HG02852 (cell line): ENCODE results near the gene HMCES.

Experiments
- ATAC-seq: cut with Tn5 transposase; IDR thresholded peaks from one replicate; pipeline ENCODE4 v1.9.1; 2021; ENCODE audit warnings: mild to moderate bottlenecking, moderate library complexity; ENCODE audit not compliant: unreplicated experiment

HMCES gene

DNA sequence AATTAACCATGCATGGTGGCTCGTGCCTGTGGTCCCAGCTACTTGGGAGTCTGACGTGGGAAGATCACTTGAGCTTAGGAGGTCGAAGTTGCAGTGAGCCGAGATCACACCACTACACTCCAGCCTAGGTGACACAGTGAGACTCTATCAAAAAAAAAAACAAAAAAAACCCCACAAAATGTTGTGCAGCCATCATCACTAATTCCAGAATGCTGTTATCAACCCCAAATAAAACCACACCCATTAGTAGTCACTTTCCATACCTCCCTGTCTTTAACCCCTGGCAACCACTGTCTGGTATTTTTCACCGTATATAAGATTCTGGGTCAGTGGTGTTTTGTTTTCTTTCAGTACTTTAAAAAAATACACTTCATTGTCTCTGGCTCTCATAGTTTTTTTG lies 16.6 kb downstream of the HMCES start:
- no peak for ATAC-seq

DNA sequence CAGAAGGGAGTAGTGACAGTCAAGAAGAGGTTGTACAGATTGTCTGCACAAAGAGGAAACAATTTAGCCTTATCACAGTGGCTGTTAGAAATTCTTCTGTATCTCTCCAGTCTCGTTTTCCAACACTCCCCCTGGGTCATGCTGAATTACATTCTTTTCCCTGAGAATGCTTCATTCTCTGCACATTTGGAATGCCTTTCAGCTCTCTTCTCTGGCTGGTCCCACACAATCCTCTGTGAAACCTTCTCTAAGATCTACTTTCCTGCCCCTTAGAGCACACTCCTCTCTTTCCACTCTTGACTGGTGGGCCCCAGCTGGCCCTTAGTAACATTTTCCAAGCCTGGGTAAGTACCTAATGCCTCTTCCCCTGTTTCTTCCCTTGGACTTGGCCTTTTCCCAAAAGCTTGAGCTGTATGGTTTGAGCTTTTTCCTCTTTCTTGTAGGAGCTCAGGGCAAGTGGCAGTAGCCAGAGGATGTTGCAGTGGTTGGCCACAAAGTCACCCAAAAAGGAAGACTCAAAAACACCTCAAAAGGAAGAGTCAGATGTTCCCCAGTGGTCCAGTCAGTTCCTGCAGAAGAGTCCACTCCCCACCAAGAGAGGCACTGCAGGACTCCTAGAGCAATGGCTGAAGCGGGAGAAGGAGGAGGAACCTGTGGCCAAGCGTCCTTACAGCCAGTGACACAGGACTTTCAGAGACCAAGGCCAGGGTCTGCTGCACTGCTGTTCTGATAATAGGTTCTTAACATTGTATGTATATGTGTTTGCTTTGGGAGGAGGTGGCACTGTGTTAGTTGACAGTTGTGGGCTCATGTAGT lies 25.7 kb downstream of the HMCES start:
- ATAC-seq: no peak

DNA sequence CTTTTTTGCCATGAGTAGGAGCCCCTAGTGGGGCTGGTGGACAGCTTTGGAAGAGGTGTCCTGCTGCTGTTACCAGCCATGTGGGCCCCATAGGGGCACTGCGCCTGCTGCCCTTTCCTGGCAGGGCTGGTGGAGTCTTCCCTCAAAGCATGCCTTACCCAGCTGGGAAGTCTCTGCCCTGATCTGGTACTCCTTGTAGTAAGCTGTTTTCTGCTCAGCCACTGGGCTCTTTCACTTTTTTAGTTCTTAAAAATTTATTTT lies 26.2 kb downstream of the HMCES start:
- no peak for ATAC-seq

DNA sequence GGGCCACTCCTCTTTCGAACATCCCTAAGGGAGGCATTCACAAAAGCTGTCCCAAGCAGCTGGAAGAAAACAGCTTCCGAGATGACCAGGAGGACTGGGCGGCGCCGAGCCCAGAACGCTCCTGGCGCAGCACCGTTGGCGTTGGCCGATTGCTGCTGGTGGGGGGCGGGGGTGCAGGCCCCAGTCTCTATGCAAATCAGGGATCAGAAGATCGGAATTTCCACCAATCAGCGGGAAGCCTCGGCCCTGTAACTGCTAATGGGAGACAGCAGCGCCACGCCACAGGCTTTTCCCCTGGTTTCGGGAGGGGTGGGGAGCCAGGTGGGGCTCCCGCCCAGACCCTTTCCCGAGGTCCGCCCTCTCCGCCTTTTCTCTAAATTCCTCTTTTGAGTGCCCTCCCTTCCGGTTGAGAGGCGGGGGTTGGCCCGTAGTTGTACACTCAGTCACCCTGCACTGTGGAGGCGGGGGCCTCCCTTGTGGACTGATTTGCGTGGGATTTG lies 27.0 kb downstream of the HMCES start:
- ATAC-seq: peak; percentile 48

DNA sequence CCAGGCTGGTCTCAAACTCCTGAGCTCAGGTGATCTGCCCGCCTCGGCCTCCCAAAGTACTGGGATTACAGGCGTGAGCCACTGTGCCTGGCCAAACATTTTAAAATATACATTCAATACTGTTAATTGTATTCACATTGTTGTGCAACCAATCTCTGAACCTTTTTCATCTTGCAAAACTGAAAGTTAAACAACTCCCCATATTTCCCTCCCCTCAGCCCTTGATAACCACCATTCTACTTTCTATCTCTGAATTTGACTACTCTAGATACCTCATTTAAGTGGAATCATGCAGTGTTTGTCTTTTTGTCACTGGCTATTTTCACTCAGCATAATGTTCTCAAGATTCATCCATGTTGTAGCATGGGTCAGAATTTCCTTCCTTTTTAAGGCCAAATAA lies 30.0 kb downstream of the HMCES start:
- ATAC-seq: no peak

DNA sequence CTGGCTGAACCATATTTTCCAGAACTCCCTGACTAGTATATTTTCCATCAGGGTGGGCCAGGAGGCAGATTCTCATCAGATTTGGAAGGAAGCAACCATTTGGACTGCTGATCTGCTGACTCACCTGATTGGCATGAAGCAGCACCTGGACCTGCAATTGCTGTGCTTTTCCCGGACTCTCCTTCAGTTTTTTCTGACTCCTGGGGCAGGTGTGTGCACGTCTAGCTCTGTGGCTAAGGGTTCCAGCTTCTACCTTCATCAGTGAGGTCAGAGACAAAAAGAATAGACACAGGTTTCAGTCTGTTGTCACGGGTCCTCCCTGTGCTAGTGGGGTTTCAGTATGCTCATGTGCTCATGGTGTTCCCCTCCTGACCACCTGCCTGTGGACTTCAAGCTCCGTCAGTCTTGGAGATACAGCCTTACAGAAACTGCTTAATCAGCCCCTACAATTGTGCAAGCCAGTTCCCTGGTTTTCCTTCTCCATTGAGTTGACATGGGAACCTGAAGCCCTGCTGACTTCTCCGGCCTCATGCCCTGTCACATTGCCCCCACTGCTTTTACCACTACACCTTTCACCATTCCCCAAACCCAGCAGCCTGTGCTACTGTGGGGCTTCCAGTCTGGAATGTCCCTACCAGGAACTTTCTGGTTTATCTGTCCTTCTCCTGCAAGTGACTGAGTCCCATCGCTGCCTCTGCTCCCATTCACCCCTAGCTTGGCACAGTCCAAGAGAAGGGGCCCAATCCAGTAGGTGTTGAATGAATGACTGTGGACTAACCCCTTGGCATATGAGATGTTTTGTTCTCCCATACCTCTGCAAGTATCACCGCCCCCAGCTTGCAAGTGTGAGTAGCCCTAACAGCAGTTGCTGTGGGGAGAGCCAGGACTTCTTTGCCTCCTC lies 31.7 kb downstream of the HMCES start:
- peak; percentile 41 for ATAC-seq

DNA sequence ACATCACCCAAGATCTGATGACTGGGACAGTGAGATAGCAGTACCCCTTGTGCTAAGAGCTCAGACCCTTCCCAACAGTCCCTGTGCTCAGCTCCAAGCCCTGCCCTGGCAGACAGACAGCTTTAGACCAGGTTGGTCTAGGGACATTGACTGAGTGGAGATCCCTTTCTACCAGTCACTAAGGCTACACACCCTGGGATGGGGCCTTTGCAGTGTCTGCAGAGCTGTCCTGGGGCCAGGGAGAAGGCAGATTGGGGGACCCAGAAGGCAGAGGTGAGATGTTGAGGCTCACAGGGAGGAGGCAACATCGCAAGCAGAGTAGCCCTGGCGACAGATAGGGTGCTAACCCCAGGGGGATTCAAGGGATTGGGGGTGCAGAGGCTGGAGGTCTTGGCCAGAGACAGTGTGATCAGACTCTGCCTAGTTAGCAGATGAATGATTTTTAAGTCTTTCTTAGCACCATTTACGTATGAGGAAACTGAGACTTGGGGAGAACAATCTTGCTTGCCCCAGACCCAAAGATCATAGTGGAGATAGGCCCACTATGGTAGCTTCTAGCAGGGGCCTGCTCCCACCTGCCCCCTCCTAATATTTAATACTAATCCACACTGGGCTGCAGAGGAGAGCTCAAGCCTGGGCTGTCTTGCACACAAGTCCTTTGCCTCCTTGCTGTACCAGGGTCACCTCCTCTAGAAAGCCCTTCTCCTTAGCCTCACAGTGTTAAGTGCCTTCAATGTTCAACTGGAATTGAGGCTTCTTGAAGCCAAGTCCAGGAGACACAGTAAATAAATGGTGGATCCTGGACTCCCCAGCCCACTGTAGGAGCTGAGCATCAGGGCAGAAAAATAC lies 32.6 kb downstream of the HMCES start:
- ATAC-seq: no peak

DNA sequence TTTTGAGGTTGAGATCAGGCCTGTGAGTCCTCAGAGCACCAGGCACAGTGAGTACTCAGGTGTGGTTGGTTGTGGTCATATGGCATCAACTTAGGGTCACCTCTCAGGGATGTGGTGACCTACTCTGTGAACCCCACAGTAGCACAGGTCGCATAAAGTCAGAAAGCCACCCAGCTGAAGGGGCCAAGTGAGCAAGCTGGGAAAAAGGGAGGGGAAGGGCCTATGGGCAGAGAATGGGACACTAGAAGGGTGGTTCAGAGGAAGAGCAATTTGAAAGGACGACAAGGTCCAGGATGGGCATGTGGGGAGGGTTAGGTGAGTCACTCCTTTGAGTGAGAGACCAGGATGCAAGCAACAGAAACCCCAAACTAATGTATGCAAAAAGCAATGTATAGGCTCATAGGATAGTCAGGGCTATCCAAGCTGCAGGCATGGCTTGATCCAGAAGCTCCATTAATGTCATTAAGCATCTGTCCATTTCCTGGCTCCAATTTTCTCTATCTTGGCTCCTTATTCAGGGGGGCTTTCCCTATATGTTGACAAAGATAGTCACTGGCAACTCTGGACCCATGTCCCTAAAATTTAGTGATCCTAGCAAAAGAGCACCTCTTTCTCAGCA lies 33.5 kb downstream of the HMCES start:
- no peak for ATAC-seq

DNA sequence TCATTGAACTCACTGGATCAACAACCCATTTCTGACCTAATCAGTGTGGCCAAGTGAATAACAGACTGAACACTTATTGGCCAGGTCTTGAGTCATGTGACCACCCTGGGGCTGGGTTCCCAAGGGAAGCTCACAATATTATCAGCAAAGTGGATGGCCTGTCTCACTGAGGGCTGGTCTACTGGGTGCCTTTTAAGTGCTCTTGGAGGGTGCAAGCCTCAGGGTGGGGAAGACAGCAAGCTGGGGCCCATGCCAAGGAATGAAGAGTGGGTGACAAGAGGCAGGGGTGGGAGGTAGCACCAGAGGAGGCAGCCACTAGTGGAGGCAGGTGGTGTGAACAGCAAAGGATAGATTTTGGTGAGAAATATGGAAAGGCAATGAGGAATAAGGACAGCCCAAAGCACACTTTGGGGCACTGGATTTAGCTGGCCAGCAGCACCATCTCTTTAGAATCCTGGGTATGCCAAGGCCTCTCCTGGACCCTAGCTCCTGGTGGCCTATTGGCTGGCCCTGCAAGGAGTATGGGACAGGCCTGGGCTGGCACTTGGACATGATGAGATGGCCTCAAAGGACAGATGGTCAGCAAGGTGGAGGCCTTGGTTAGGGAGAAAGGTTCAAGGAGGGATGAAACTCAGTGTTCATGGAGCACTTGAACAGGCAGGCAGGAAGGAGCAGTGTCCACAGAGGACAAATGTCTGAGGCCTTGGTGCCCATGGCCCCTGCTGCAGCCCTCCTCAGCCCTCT lies 34.2 kb downstream of the HMCES start:
- ATAC-seq: no peak

DNA sequence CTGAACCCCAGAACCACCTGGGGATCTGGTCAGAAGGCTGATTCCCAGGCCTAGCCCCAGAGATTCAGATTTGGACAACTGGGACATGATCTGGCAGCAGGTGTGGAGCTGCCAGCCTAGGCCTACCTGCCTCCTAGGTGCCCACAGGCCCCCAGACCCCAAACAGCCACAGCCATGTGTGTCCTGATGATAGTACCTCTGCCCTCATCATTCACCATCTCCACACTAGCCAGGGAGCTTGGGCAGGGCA lies 34.7 kb downstream of the HMCES start:
- ATAC-seq: no peak

DNA sequence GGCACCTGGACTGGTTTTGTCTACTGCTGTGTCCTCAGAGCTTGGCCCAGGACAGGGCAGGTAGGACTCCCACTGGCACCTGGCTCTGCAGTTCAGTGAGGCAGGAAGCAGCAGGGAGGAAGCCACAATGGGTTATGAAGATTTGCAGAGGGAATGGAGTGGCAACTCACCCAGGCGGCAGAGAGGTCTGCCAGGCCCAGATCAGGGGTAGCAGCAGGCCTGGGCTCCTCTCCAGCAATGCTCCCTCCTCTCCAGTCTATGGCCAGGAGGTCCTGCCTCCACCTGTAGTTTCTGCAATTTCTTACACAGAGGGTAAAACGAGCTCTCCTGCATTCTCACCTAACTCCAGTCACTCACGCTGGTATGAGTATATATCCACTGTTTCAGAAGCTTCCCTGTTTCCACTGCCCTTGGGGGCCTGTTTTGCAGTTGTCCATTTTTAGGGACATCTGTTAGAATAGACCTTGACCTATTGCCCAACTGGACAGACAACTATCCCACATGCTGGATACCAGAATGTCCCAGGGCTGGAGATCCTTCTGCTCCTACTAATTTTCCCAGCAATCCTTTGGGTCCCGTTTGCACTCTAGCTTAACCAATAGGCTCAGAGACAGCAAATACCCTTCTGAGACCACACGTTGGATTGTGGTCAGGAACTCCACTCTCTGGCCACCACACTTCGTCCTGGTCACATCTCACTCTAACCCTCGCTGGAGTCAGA lies 35.2 kb downstream of the HMCES start:
- no peak for ATAC-seq

DNA sequence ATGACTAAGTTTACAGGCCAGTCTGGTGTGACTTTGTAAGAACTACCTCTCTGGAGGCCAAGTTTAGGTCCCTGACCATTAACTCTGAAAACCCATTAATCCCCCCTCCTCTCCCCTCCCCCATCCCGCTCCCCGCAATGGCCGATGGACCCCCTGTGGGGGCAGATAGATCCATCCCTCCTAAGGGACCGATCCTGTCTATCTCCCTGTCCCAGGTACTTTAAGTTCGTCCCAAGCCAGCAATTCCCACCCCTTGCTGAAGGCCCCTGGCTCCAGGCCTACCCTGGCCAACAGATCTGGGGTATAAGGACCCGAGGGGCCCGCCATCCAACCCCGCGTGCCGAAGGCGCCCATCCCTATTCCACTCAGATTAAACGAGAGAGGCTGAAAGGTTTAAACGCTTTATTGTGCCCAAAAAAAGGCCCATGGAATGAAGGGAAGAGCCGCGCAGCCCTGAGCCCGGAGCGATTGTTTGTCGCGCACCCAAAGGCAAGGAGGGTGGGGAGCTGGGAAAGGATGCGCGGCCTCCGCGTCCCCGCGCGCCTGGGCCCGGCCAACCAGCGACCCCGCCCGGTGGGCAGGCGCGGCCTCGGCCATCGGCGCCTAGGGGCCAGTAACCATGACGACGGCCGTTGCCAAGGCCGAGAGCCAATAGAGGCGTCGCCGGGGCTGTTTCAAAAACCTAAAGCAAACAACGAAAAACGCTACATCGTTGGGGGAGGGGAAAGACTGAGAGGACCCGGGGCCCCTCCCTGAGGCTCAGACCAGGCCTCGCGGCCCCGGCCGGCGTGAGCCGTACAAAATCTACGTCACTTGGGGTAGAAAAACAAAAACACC lies 35.9 kb downstream of the HMCES start:
- ATAC-seq: no peak

DNA sequence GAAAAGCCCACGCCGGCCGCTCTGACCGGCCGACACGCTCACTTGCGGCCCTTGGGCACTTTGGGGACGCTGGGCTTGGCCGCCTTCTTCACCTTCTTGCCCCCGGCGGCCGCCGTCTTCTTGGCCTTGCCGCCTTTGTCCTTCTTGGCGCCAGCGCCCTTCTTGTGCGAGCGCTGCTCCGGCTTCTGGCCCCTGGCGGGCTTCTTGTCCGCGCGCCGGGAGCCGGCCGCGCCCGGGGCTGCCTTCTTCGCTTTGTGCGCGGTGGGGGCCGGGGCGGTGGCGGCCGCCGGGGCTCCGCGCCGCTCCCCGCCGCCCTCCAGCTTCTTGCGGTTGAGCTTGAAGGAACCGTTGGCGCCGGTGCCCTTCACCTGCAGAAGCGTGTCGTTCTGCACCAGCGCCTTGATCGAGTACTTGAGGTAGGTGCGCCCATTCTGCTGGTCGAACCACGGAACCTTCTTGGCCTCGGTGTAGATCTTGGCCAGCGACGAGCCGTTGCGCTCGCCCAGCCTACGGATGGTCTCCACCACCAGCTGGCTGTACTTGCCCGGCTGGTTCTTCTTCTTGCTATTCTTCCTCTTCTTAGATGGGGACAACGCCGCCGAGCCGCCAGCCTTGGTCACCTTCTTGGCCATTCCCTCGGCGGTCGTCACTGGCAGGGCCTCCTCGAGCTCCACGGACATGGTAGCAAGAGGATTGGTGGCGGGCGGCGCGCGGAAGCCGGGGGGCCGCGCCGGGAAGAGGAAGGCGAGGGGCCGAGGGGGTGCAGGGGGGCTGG lies 36.7 kb downstream of the HMCES start:
- ATAC-seq: no peak

DNA sequence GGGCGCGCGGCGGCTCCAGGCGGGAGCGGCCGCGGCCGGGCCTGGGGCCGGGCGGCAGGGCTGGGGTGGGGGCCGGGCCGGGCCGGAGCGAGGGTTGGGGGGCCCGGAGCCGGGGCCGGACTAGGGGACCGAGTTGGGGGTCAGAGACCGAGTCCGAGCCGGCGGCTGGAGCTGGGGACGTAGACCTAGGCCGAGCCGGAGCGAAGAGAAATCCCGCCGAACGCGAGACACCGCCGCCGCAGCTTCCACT lies 37.3 kb downstream of the HMCES start:
- no peak for ATAC-seq

DNA sequence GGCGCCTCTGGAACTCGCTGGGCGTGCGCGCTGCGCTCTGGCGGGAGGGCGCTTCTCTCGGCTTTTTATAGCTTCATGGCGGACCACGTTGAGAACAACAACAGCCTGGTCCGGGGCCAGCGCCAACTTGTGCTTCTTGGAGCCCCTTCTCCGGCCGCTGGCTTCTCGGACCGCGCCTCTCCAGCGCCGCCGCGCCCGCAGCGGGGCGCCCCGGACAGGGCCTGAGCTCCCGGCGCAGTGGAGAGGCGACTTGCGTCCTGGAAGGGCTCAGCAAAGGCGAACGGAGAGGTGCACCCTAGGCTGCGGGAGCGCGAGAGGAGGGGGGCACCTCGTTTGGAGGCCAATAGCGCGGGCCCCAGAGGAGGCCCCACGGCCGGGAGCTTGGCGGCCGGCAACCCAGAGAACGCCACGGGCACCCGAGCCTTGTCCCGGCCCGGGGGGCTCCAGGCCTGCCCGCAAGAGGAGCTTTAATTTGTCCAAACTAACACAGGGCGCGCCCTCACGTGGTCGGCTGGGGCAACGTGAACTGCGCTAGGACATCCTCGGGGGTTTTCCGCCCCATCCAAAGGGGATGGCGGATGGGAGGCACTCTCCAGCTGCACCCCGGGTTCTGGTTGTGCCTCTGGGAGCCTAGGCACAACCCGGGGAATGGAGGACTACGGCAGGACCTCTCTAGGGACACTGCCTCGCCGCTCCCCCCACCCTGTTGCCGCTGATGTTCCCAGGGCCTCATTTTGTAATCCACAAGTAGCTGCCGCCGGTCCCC lies 37.8 kb downstream of the HMCES start:
- ATAC-seq: peak; percentile 36

DNA sequence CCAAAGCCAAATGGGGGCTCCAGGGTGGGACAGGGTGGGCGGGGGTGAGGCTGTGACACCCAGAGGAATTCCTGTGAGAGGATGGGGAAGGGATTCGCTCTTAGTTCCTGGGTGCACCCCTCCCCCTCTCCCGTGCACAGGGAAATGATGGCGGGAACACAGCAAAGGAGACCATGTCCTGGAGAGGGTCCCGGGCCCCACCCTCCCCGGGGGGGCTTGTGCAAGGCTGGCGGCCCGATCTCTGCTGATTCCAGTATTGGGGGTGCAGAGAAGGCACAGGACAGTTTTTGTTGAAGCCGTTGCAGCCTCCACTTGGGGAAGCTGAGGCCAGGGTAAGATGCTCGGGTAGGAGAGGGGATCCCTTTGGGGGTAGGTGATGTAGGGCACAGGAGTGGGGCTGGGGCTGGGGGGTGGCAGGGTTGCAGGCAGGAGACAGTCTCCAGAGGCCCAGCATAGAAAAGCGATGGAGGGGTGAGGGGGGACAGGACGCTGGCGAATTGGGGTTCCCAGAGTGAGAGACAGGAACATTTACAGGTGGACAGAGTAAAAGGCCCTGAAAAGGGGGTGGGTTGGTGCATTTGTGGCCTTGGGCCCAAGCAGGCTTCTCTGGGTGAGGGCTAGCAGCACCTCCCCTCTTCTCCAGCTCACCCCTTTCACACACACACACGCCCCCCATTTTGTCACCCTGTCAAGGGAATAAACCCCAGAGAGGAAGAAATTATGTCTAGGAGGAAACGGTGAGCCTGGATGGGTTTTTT lies 38.5 kb downstream of the HMCES start:
- ATAC-seq: no peak

DNA sequence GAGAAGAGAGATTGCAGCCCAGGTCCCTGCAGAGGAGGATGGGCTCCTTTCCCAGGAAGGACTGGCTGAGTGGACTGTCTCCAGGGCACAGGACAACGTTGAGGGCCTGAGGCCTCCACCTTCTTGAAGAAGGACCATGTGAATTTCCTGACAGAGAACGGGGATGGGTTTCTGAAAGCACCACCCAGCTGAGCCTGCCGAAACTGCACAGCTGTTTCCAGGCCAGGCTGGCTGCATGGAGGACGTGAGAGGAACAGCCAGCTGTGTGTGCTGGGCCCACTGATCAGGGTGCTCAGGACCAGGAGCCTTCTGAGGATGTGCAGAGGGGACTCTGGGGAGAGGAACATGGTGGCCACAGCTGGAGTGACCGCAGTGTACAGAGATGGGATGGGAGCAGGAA lies 39.2 kb downstream of the HMCES start:
- ATAC-seq: no peak
